Mesendoderm (in vitro differentiated cells): Measurements from ENCODE around the gene GJC1.
A peak's percentile ranks its signal among the peaks of the same experiment; 100 is the strongest.

Source experiments
- DNase-seq: peaks from one replicate; pipeline ENCODE4 v3.0.0; 2013
- H2AK5ac ChIP-seq: 2 replicates; pipeline ENCODE4 v1.6.1; 2013; ENCODE audit warnings: low read length, inconsistent platforms
- H2BK120ac ChIP-seq: 2 replicates; pipeline ENCODE4 v1.6.1; 2013; ENCODE audit warnings: low read depth, mild to moderate bottlenecking, low read length, moderate library complexity, mixed read lengths
- H2BK15ac ChIP-seq: replicated peaks from 2 replicates; pipeline ENCODE4 v1.6.1; 2013; ENCODE audit warnings: low read depth, mild to moderate bottlenecking, moderate library complexity
- H2BK5ac ChIP-seq: 2 replicates; pipeline ENCODE4 v1.6.1; 2013; ENCODE audit warnings: low read length, inconsistent platforms
- H3K18ac ChIP-seq: 2 replicates; pipeline ENCODE4 v1.6.1; 2013; ENCODE audit warnings: mild to moderate bottlenecking, low read length, mixed read lengths
- H3K23ac ChIP-seq: one replicate; pipeline ENCODE4 v1.6.1; 2013; ENCODE audit warnings: low read length
- H3K27ac ChIP-seq: 2 replicates; pipeline ENCODE4 v1.5.1; 2013; ENCODE audit warnings: low read depth, mild to moderate bottlenecking, inconsistent platforms, low read length, moderate library complexity
- H3K27me3 ChIP-seq: 2 replicates; pipeline ENCODE4 v1.6.1; 2013; ENCODE audit warnings: low read length, control low read depth, mild to moderate bottlenecking, inconsistent platforms; ENCODE audit not compliant: insufficient read depth, poor library complexity
- H3K36me3 ChIP-seq: 2 replicates; pipeline ENCODE4 v1.6.1; 2013; ENCODE audit warnings: low read length, inconsistent platforms; ENCODE audit not compliant: control insufficient read depth, insufficient read depth
- H3K4ac ChIP-seq: one replicate; pipeline ENCODE4 v1.6.1; 2013; ENCODE audit warnings: low read depth, mild to moderate bottlenecking, low read length, moderate library complexity
- H3K4me1 ChIP-seq: 2 replicates; pipeline ENCODE4 v1.6.1; 2013; ENCODE audit warnings: low read depth, low read length, inconsistent platforms; ENCODE audit not compliant: control insufficient read depth
- H3K4me2 ChIP-seq: 2 replicates; pipeline ENCODE4 v1.6.1; 2013; ENCODE audit warnings: low read length
- H3K4me3 ChIP-seq: 2 replicates; pipeline ENCODE4 v1.5.1; 2013; ENCODE audit warnings: mild to moderate bottlenecking, low read length
- H3K56ac ChIP-seq: one replicate; pipeline ENCODE4 v1.6.1; 2013; ENCODE audit warnings: low read length
- H3K79me1 ChIP-seq: 2 replicates; pipeline ENCODE4 v1.6.1; 2013; ENCODE audit warnings: low read length, inconsistent platforms
- H3K79me2 ChIP-seq: 2 replicates; pipeline ENCODE4 v1.6.1; 2013; ENCODE audit warnings: mild to moderate bottlenecking, low read length; ENCODE audit not compliant: control insufficient read depth, insufficient read depth
- H3K9ac ChIP-seq: 2 replicates; pipeline ENCODE4 v1.6.1; 2013; ENCODE audit warnings: low read length, inconsistent platforms
- H4K5ac ChIP-seq: one replicate; pipeline ENCODE4 v1.6.1; 2013; ENCODE audit warnings: low read length
- H4K8ac ChIP-seq: one replicate; pipeline ENCODE4 v1.6.1; 2013; ENCODE audit warnings: low read depth, mild to moderate bottlenecking, control low read depth, low read length, moderate library complexity
- WGBS: extraction: QIAGEN DNeasy Blood & Tissue Kit; methylation state at CpG from one replicate; pipeline ENCODE4 v1.1.7; 2013; ENCODE audit warnings: low lambda C conversion rate, missing lambda C conversion rate; ENCODE audit not compliant: insufficient coverage; ENCODE audit errors: extremely low coverage; 5-methylcytosine and 5-hydroxymethylcytosine counted together

Gene GJC1

DNA sequence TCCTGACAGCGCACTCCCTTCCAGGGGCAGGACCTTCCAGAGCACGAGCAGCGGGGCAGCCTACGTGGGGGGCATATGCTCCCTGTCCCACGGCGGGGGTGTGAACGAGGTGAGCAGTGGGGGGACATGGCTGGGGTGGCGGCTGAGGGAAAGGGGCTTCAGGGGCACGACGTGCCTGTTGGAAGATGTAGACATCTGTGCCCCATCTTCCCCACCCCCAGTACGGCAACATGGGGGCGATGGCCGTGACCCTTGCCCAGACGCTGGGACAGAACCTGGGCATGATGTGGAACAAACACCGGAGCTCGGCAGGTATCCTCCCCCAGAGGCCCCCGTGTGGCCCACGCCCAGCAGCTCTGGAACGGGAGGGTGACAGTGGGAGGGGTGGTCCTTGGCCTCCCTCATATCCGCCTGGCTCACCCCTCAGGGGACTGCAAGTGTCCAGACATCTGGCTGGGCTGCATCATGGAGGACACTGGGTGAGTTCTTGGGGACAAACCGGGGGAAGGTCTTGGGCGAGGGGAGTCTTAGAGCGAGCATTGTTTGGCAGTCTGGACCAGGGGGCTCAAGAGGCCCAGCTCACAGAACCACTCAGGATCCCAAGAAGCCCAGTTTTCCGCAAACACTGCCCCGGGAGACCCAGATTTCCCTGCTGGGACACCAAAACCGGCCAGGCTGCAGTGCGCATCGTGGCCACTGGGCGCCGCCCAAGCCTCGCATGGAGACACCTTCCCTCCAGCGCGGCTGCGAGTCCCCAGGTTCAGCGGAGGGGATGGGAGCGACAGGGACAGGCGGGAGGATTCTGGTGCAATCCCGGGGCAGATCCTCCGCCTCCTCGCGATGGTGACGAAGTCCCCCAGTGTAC, 55.6 kb downstream of the GJC1 start:
- Histone ChIP-seq H3K27me3 (no peaks in the 10 kb centered on the region), H2AK5ac (no peak overlapping the region), H3K36me3 (no peaks in the 10 kb centered on the region), H3K4me3 (peak overlapping the region; percentile 32), H3K4me1 (no peaks in the 10 kb centered on the region), H3K4me2 (peak overlapping the region; percentile 99), H2BK5ac (no peak overlapping the region), H3K79me2 (no peaks in the 10 kb centered on the region), H4K5ac (no peak overlapping the region), H3K18ac (no peak overlapping the region), H3K9ac (peak overlapping the region; percentile 53), H3K79me1 (no peaks in the 10 kb centered on the region), H3K56ac (peak overlapping the region; percentile 77), H3K4ac (no peak overlapping the region), H3K27ac (no peak overlapping the region), H2BK120ac (no peak overlapping the region), H3K23ac (no peak overlapping the region), H4K8ac (no peak overlapping the region), H2BK15ac (no peak overlapping the region)
- DNase-seq: peak; percentile 92
- WGBS: no CpG with 5 or more reads among the region's 42 CpGs

- Histone ChIP-seq H2BK5ac (no peak overlapping the region), H3K4me2 (no peak overlapping the region), H3K79me2 (no peaks in the 10 kb centered on the region), H3K9ac (no peak overlapping the region), H4K5ac (no peak overlapping the region), H3K18ac (no peak overlapping the region), H3K4me1 (peaks cover under 1% of the 10 kb centered on the region), H3K23ac (no peak overlapping the region), H3K27ac (no peak overlapping the region), H3K56ac (no peak overlapping the region), H2AK5ac (no peak overlapping the region), H4K8ac (no peak overlapping the region), H3K36me3 (no peaks in the 10 kb centered on the region), H3K27me3 (no peaks in the 10 kb centered on the region), H3K4me3 (no peak overlapping the region), H2BK120ac (no peak overlapping the region), H3K79me1 (no peaks in the 10 kb centered on the region), H2BK15ac (no peak overlapping the region), H3K4ac (no peak overlapping the region)
- WGBS: no CpG with 5 or more reads among the region's 6 CpGs
- no peak for DNase-seq
These were observed 56.9 kb downstream of the GJC1 start for GRCh38 chr17:44773140-44773539.

GRCh38 chr17:44772308-44773045, 57.6 kb downstream of the GJC1 start:
- Histone ChIP-seq H4K8ac (no peak overlapping the region), H3K27me3 (no peaks in the 10 kb centered on the region), H3K4me2 (no peak overlapping the region), H3K23ac (no peak overlapping the region), H3K4ac (no peak overlapping the region), H3K56ac (no peak overlapping the region), H4K5ac (no peak overlapping the region), H2BK120ac (no peak overlapping the region), H3K79me2 (no peaks in the 10 kb centered on the region), H3K9ac (no peak overlapping the region), H2AK5ac (no peak overlapping the region), H3K79me1 (no peaks in the 10 kb centered on the region), H3K4me1 (peaks cover 7% of the 10 kb centered on the region), H3K36me3 (no peaks in the 10 kb centered on the region), H2BK5ac (no peak overlapping the region), H2BK15ac (no peak overlapping the region), H3K27ac (no peak overlapping the region), H3K4me3 (no peak overlapping the region), H3K18ac (no peak overlapping the region)
- no peak for DNase-seq
- no CpG with 5 or more reads among the region's 21 CpGs for WGBS

- no peak overlapping the region for H3K9ac ChIP-seq
- no peak overlapping the region for H2BK15ac ChIP-seq
- H3K4me2 ChIP-seq: no peak overlapping the region
- no peak overlapping the region for H3K27ac ChIP-seq
- H2BK120ac ChIP-seq: no peak overlapping the region
- H3K23ac ChIP-seq: no peak overlapping the region
- H2AK5ac ChIP-seq: no peak overlapping the region
- H3K36me3 ChIP-seq: no peaks in the 10 kb centered on the region
- no peak overlapping the region for H3K56ac ChIP-seq
- no peak overlapping the region for H3K4me3 ChIP-seq
- H3K18ac ChIP-seq: no peak overlapping the region
- peaks cover 7% of the 10 kb centered on the region for H3K4me1 ChIP-seq
- no peaks in the 10 kb centered on the region for H3K27me3 ChIP-seq
- H3K4ac ChIP-seq: no peak overlapping the region
- no CpG with 5 or more reads among the region's 11 CpGs for WGBS
- H3K79me1 ChIP-seq: no peaks in the 10 kb centered on the region
- H3K79me2 ChIP-seq: no peaks in the 10 kb centered on the region
- no peak overlapping the region for H4K8ac ChIP-seq
- no peak for DNase-seq
- H2BK5ac ChIP-seq: no peak overlapping the region
- H4K5ac ChIP-seq: no peak overlapping the region
These were observed 59.7 kb downstream of the GJC1 start for GRCh38 chr17:44770166-44770925.

DNA sequence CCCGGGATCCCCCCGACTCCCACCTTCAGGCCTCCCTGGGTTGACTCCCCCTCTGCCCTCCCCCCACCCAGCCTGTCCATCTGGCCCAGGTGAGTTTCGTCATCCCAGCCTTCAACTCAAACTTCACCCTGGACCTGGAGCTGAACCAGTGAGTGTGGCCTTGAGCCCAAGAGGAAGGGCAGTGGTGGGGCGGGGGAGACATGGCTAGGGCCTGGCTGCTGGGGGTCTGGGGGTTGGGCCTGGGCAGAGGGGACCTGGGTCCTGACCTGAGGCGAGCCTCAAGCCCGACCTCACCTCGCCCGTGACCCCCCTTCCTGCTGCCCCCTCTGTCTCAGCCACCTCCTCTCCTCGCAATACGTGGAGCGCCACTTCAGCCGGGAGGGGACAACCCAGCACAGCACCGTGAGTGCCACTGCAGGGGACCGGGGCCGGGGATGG, 60.4 kb downstream of the GJC1 start:
- Histone ChIP-seq H2BK15ac (no peak overlapping the region), H3K56ac (no peak overlapping the region), H2AK5ac (no peak overlapping the region), H3K4me1 (peaks cover 7% of the 10 kb centered on the region), H3K4ac (no peak overlapping the region), H3K79me1 (no peaks in the 10 kb centered on the region), H3K23ac (no peak overlapping the region), H3K9ac (no peak overlapping the region), H4K5ac (no peak overlapping the region), H3K18ac (no peak overlapping the region), H4K8ac (no peak overlapping the region), H3K4me3 (no peak overlapping the region), H3K4me2 (no peak overlapping the region), H3K36me3 (no peaks in the 10 kb centered on the region), H3K27me3 (no peaks in the 10 kb centered on the region), H3K79me2 (no peaks in the 10 kb centered on the region), H2BK5ac (no peak overlapping the region), H2BK120ac (no peak overlapping the region), H3K27ac (no peak overlapping the region)
- no peak for DNase-seq
- no CpG with 5 or more reads among the region's 15 CpGs for WGBS
